ENCODE results near the gene SLC2A11. TPM values are rescaled to one million over a fixed set of nuclear protein-coding genes. Genes with fewer than 3 reads are reported as not detected.

Gene SLC2A11
- polyA plus RNA-seq, 1 donor from 2014 or later = 45.7 TPM

- Histone ChIP-seq H3K36me3 (ENCODE audit: insufficient read depth, low read length) (peaks cover 5% of the 10 kb centered on the region), H3K27ac (ENCODE audit: low read length) (no peak overlapping the region), H3K9me2 (ENCODE audit: insufficient read depth, low read length) (no peaks in the 10 kb centered on the region), H3K9me3 (ENCODE audit: low read length) (no peaks in the 10 kb centered on the region), H4K20me1 (ENCODE audit: insufficient read depth) (no peaks in the 10 kb centered on the region), H3K79me2 (replicated peaks; ENCODE audit: insufficient read depth, low read length) (no peaks in the 10 kb centered on the region), H3K27me3 (ENCODE audit: insufficient read depth, low read depth, low read length) (no peaks in the 10 kb centered on the region), H3K4me3 (ENCODE audit: low read length) (no peak overlapping the region), H3F3A (ENCODE audit: insufficient read depth, low read length, poor library complexity, severe bottlenecking) (no peaks in the 10 kb centered on the region), H3K4me2 (ENCODE audit: low read length) (no peak overlapping the region), H2AFZ (ENCODE audit: low read depth, low read length) (no peak overlapping the region), H3K9ac (ENCODE audit: low read length) (no peak overlapping the region)
- no peak for TF ChIP-seq RAD21 (conservative IDR thresholded peaks at IDR 0.05)
- TF ChIP-seq EZH2 (IDR thresholded peaks at IDR 0.05; ENCODE audit: borderline replicate concordance, insufficient read depth, low read length, poor library complexity, severe bottlenecking) = no peak
- TF ChIP-seq MXI1 (conservative IDR thresholded peaks at IDR 0.05; ENCODE audit: poor library complexity, severe bottlenecking) = no peak
- no peak for TF ChIP-seq TAF1 (IDR thresholded peaks at IDR 0.05; ENCODE audit: low read depth)
- TF ChIP-seq REST (IDR thresholded peaks at IDR 0.05; ENCODE audit: borderline replicate concordance) = no peak
- TF ChIP-seq EP300 (conservative IDR thresholded peaks at IDR 0.05; ENCODE audit: poor library complexity, severe bottlenecking) = no peak
- TF ChIP-seq POLR2AphosphoS5 (IDR thresholded peaks at IDR 0.05) = no peak
Observed at GRCh38 chr22:23823331-23823791, 34.3 kb upstream of the SLC2A11 start.

GRCh38 chr22:23824476-23825245 is 33.0 kb upstream of the SLC2A11 start:
- H3K9me3 ChIP-seq (ENCODE audit: low read length) = no peaks in the 10 kb centered on the region
- no peaks in the 10 kb centered on the region for H3K79me2 ChIP-seq (replicated peaks; ENCODE audit: insufficient read depth, low read length)
- no peak overlapping the region for H2AFZ ChIP-seq (ENCODE audit: low read depth, low read length)
- H3K4me3 ChIP-seq (ENCODE audit: low read length) = no peak overlapping the region
- H3K9me2 ChIP-seq (ENCODE audit: insufficient read depth, low read length) = no peaks in the 10 kb centered on the region
- no peaks in the 10 kb centered on the region for H3F3A ChIP-seq (ENCODE audit: insufficient read depth, low read length, poor library complexity, severe bottlenecking)
- no peak overlapping the region for H3K9ac ChIP-seq (ENCODE audit: low read length)
- H3K27ac ChIP-seq (ENCODE audit: low read length) = no peak overlapping the region
- H3K4me2 ChIP-seq (ENCODE audit: low read length) = no peak overlapping the region
- TF ChIP-seq SMC3 (conservative IDR thresholded peaks at IDR 0.05; ENCODE audit: poor library complexity) (no peak), TAF1 (IDR thresholded peaks at IDR 0.05; ENCODE audit: low read depth) (no peak), EZH2 (IDR thresholded peaks at IDR 0.05; ENCODE audit: borderline replicate concordance, insufficient read depth, low read length, poor library complexity, severe bottlenecking) (no peak), CTCF (IDR thresholded peaks at IDR 0.05; ENCODE audit: poor library complexity, severe bottlenecking) (no peak), REST (IDR thresholded peaks at IDR 0.05; ENCODE audit: borderline replicate concordance) (no peak), POLR2AphosphoS5 (IDR thresholded peaks at IDR 0.05) (no peak), RAD21 (conservative IDR thresholded peaks at IDR 0.05) (no peak), EP300 (conservative IDR thresholded peaks at IDR 0.05; ENCODE audit: poor library complexity, severe bottlenecking) (no peak), MXI1 (conservative IDR thresholded peaks at IDR 0.05; ENCODE audit: poor library complexity, severe bottlenecking) (no peak)
- H3K27me3 ChIP-seq (ENCODE audit: insufficient read depth, low read depth, low read length) = no peaks in the 10 kb centered on the region
- H3K36me3 ChIP-seq (ENCODE audit: insufficient read depth, low read length) = peaks cover 5% of the 10 kb centered on the region
- H4K20me1 ChIP-seq (ENCODE audit: insufficient read depth) = no peaks in the 10 kb centered on the region
